Caco-2 (cell line): Measurements from ENCODE around the gene PAQR7. TPM values are rescaled to one million over a fixed set of nuclear protein-coding genes. Genes with fewer than 3 reads are reported as not detected.

Experiments used
- BruUV-seq: library from RNA; stranded (reverse); fragments of 400-500 nt; replicated peaks from 2 replicates; lab custom pipeline; 2021; lab: Mats Ljungman, UMichigan
- CTCF ChIA-PET: fragments of 300-600 bp; sonication (Branson Sonifier 250); formaldehyde crosslinking; loops from one replicate; lab custom pipeline; 2022; ENCODE audit warnings: antibody characterized with exemption; lab: Charles Lee
- POLR2A ChIA-PET: fragments of 300-600 bp; sonication (Branson Sonifier 250); formaldehyde crosslinking; loops from one replicate; lab custom pipeline; 2022; ENCODE audit warnings: antibody characterized with exemption; lab: Charles Lee
- DNase-seq, 2 experiments: peaks; one replicate each; pipeline versions ENCODE4 v3.0.0 to v3.0.0-alpha.2; 2020 to 2022
- H3K27me3 ChIP-seq: replicated peaks from 2 replicates; pipeline ENCODE4 v1.6.0; 2011; ENCODE audit warnings: low read length; ENCODE audit not compliant: control insufficient read depth, insufficient read depth
- H3K36me3 ChIP-seq: 2 replicates; pipeline ENCODE4 v1.5.1; 2011; ENCODE audit warnings: low read length; ENCODE audit not compliant: control insufficient read depth, insufficient read depth
- H3K4me1 ChIP-seq: fragments of 250-450 bp; sonication (Bioruptor Pico); 2 replicates; pipeline ENCODE4 v1.5.1; 2020; ENCODE audit warnings: mild to moderate bottlenecking
- H3K4me3 ChIP-seq: 2 replicates; pipeline ENCODE4 v1.5.1; 2011; ENCODE audit warnings: low read depth, mild to moderate bottlenecking, control low read depth, low read length
- H3K9me3 ChIP-seq: fragments of 250-450 bp; sonication (Bioruptor Pico); 2 replicates; pipeline ENCODE4 v1.5.1; 2020; ENCODE audit warnings: mild to moderate bottlenecking, moderate library complexity
- H3K27ac Mint-ChIP-seq: one replicate; pipeline ENCODE4 v1.8.0; 2022; ENCODE audit warnings: mixed read lengths; ENCODE audit not compliant: unreplicated experiment
- H3K27me3 Mint-ChIP-seq: one replicate; pipeline ENCODE4 v1.8.0; 2022; ENCODE audit warnings: mixed read lengths; ENCODE audit not compliant: insufficient read depth, unreplicated experiment
- H3K36me3 Mint-ChIP-seq: one replicate; pipeline ENCODE4 v1.8.0; 2022; ENCODE audit warnings: mild to moderate bottlenecking, mixed read lengths; ENCODE audit not compliant: insufficient read depth, unreplicated experiment
- H3K4me1 Mint-ChIP-seq: one replicate; pipeline ENCODE4 v1.8.0; 2022; ENCODE audit warnings: low read depth, mixed read lengths; ENCODE audit not compliant: unreplicated experiment
- H3K4me3 Mint-ChIP-seq: one replicate; pipeline ENCODE4 v1.8.0; 2022; ENCODE audit warnings: mild to moderate bottlenecking, moderate library complexity, mixed read lengths; ENCODE audit not compliant: unreplicated experiment
- H3K9me3 Mint-ChIP-seq: one replicate; pipeline ENCODE4 v1.8.0; 2022; ENCODE audit warnings: mixed read lengths; ENCODE audit not compliant: unreplicated experiment
- CTCF ChIP-seq, 2 experiments: fragments of 200-600 bp in 1 of 2; IDR thresholded peaks; 1 replicate in 1 of 2; 2 replicates in 1 of 2; pipeline versions ENCODE4 v1.5.1 to v1.8.0; 2011 to 2022; ENCODE audit warnings: antibody characterized with exemption in 1 of 2, control low read depth in 1 of 2, inconsistent platforms in 1 of 2, low read depth in 1 of 2, low read length in 1 of 2, mild to moderate bottlenecking in 1 of 2, moderate library complexity in 1 of 2; ENCODE audit not compliant: insufficient read depth in 1 of 2, severe bottlenecking in 1 of 2, unreplicated experiment in 1 of 2
- intact Hi-C: fragments of 100-400 bp; cut with micrococcal nuclease; formaldehyde crosslinking; loops from one replicate; pipeline ENCODE4 v1.10.0; 2022; ENCODE audit not compliant: unreplicated experiment
- total RNA-seq: library from RNA; stranded (reverse); gene quantifications from 2 replicates; pipeline ENCODE4 v1.2.3, GENCODE V29; 2022

PAQR7 gene
- total RNA-seq, 1 experiment from 2014 or later: 22.3 TPM

- Mint-ChIP-seq H3K36me3 (peaks cover 60% of the 10 kb centered on the region), H3K27me3 (no peaks in the 10 kb centered on the region)
These were observed 46.5 kb downstream of the PAQR7 start for GRCh38 chr1:25829046-25829445.

GRCh38 chr1:25828491-25828890, 47.0 kb downstream of the PAQR7 start:
- Mint-ChIP-seq H3K36me3 (peaks cover 55% of the 10 kb centered on the region), H3K9me3 (no peaks in the 10 kb centered on the region), H3K27ac (no peak overlapping the region), H3K4me3 (no peak overlapping the region), H3K27me3 (no peaks in the 10 kb centered on the region), H3K4me1 (no peaks in the 10 kb centered on the region)
- Histone ChIP-seq H3K4me1 (no peaks in the 10 kb centered on the region), H3K9me3 (no peaks in the 10 kb centered on the region), H3K27me3 (no peaks in the 10 kb centered on the region), H3K4me3 (no peak overlapping the region), H3K36me3 (peaks cover 1% of the 10 kb centered on the region)
- CTCF ChIA-PET: interaction anchor here (0.7 kb wide), 1 partner anchor 402 kb away, joined by 4 read pairs; no protein-coding TSS in a partner anchor
- no TSS peak for BruUV-seq
- POLR2A ChIA-PET: no interaction called here
- intact Hi-C loops: no loop called here
- TF ChIP-seq CTCF (IDR thresholded peaks at IDR 0.05; ENCODE audit: insufficient read depth in 1 of 2, low read depth in 1 of 2, low read length in 1 of 2, severe bottlenecking in 1 of 2, unreplicated experiment in 1 of 2): no peak
- DNase-seq: no peak

More at GRCh38 chr1:25829046-25829445, 46.5 kb downstream of the PAQR7 start:
- Histone ChIP-seq H3K27me3 (no peaks in the 10 kb centered on the region), H3K9me3 (no peaks in the 10 kb centered on the region), H3K4me3 (no peak overlapping the region), H3K4me1 (no peaks in the 10 kb centered on the region), H3K36me3 (peaks cover 1% of the 10 kb centered on the region)
- Mint-ChIP-seq H3K4me1 (no peaks in the 10 kb centered on the region), H3K4me3 (no peak overlapping the region), H3K9me3 (no peaks in the 10 kb centered on the region), H3K27ac (no peak overlapping the region)
- intact Hi-C loops: no loop called here
- CTCF ChIA-PET: interaction anchor here (0.7 kb wide), 1 partner anchor 402 kb away, joined by 4 read pairs; no protein-coding TSS in a partner anchor
- no TSS peak for BruUV-seq
- POLR2A ChIA-PET: no interaction called here
- DNase-seq: no peak
- TF ChIP-seq CTCF (IDR thresholded peaks at IDR 0.05; ENCODE audit: insufficient read depth in 1 of 2, low read depth in 1 of 2, low read length in 1 of 2, severe bottlenecking in 1 of 2, unreplicated experiment in 1 of 2): no peak

GRCh38 chr1:25826571-25826970, 48.9 kb downstream of the PAQR7 start:
- Mint-ChIP-seq H3K4me3 (no peak overlapping the region), H3K36me3 (peaks cover 48% of the 10 kb centered on the region), H3K27ac (no peak overlapping the region), H3K9me3 (no peaks in the 10 kb centered on the region), H3K4me1 (peaks cover 9% of the 10 kb centered on the region), H3K27me3 (no peaks in the 10 kb centered on the region)
- H3K36me3 ChIP-seq: no peaks in the 10 kb centered on the region; the same call in 1 of the 2 replicates
- POLR2A ChIA-PET: no interaction called here
- no peaks in the 10 kb centered on the region for H3K4me1 ChIP-seq
- no peak for DNase-seq
- H3K4me3 ChIP-seq: no peak overlapping the region
- no peak for TF ChIP-seq CTCF (IDR thresholded peaks at IDR 0.05; ENCODE audit: insufficient read depth in 1 of 2, low read depth in 1 of 2, low read length in 1 of 2, severe bottlenecking in 1 of 2, unreplicated experiment in 1 of 2)
- H3K27me3 ChIP-seq: no peaks in the 10 kb centered on the region
- CTCF ChIA-PET: interaction anchor here (0.5 kb wide), 1 partner anchor 124 kb away, joined by 3 read pairs; no protein-coding TSS in a partner anchor
- no peaks in the 10 kb centered on the region for H3K9me3 ChIP-seq
- intact Hi-C loops: no loop called here
- no TSS peak for BruUV-seq
